Testis (tissue), 3 donors: ENCODE results near the gene CGNL1. TPM values are rescaled to one million over a fixed set of nuclear protein-coding genes. Genes with fewer than 3 reads are reported as not detected.

Experiments used
- DNase-seq: peaks from one replicate; pipeline ENCODE4 v3.0.0-alpha.2; 2019
- H3K27ac ChIP-seq, 2 donors: fragments of 200-600 bp; sonication (generic); one replicate each; pipeline ENCODE4 v1.5.1; 2019
- H3K27me3 ChIP-seq: fragments of 200-600 bp; sonication (generic); one replicate; pipeline ENCODE4 v1.5.1; 2019
- H3K36me3 ChIP-seq: fragments of 200-600 bp; sonication (generic); one replicate; pipeline ENCODE4 v1.5.1; 2017; ENCODE audit warnings: low read depth; ENCODE audit errors: missing control alignments
- H3K4me1 ChIP-seq: fragments of 200-600 bp; sonication (generic); one replicate; pipeline ENCODE4 v1.5.1; 2019
- H3K4me3 ChIP-seq, 2 donors: fragments of 200-600 bp; sonication (generic); one replicate each; pipeline ENCODE4 v1.5.1; 2017 to 2019
- H3K9me3 ChIP-seq: fragments of 200-600 bp; sonication (generic); one replicate; pipeline ENCODE4 v1.5.1; 2017
- POLR2A ChIP-seq: fragments of 450-650 bp; IDR thresholded peaks from one replicate; pipeline ENCODE4 v1.6.1; 2017; ENCODE audit warnings: antibody characterized with exemption, mild to moderate bottlenecking, moderate library complexity
- WGBS, 2 donors: methylation state at CpG; one replicate each; pipeline ENCODE4 v1.1.5; 2018; 5-methylcytosine and 5-hydroxymethylcytosine counted together
- intact Hi-C: fragments of 100-400 bp; cut with DNase I; formaldehyde crosslinking; loops from one replicate; pipeline ENCODE4 v1.15.1; 2023; ENCODE audit warnings: low total_unique reads
- polyA plus RNA-seq: library from polyadenylated mRNA; stranded (reverse); fragments of 350-450 nt; fragmentation: Illumina TruSeq; extraction: RNeasy Lipid Tissue Mini Kit (QIAGEN cat#74804); gene quantifications from one replicate; pipeline ENCODE4 v1.2.3, GENCODE V29; 2014; ENCODE audit warnings: low read depth, low replicate concordance; ENCODE audit not compliant: insufficient read depth
- total RNA-seq, 2 donors: library from RNA; depleted of rRNA; stranded (reverse); fragments of >200 nt; gene quantifications; one replicate each; pipeline ENCODE4 v1.2.3, GENCODE V29; 2016
- TF ChIP-seq, protein P1 (sequence below), 3 experiments: fragments of 450-650 bp in 2 of 3; fragments of 200-600 bp in 1 of 3; sonication (generic) in 1 of 3; IDR thresholded peaks; one replicate each; pipeline ENCODE4 v1.5.1; 2016 to 2019; ENCODE audit warnings: antibody characterized with exemption in 3 of 3, mild to moderate bottlenecking in 2 of 3, moderate library complexity in 1 of 3

CGNL1 gene
- total and polyA plus RNA-seq, 3 donors from 2014 or later = 21.0 to 40.2 (median 29.2) TPM

- Histone ChIP-seq H3K9me3 (no peaks in the 10 kb centered on the region), H3K4me3 (no peak overlapping the region), H3K27ac (no peak overlapping the region), H3K4me1 (peaks cover 3% of the 10 kb centered on the region), H3K27me3 (no peaks in the 10 kb centered on the region), H3K36me3 (no peaks in the 10 kb centered on the region)
- WGBS, 2 donors = 87 to 90% methylated on average over 11 of the region's 11 CpGs
- intact Hi-C loops = no loop called here
- no peak for TF ChIP-seq POLR2A
- TF ChIP-seq, protein P1, sequence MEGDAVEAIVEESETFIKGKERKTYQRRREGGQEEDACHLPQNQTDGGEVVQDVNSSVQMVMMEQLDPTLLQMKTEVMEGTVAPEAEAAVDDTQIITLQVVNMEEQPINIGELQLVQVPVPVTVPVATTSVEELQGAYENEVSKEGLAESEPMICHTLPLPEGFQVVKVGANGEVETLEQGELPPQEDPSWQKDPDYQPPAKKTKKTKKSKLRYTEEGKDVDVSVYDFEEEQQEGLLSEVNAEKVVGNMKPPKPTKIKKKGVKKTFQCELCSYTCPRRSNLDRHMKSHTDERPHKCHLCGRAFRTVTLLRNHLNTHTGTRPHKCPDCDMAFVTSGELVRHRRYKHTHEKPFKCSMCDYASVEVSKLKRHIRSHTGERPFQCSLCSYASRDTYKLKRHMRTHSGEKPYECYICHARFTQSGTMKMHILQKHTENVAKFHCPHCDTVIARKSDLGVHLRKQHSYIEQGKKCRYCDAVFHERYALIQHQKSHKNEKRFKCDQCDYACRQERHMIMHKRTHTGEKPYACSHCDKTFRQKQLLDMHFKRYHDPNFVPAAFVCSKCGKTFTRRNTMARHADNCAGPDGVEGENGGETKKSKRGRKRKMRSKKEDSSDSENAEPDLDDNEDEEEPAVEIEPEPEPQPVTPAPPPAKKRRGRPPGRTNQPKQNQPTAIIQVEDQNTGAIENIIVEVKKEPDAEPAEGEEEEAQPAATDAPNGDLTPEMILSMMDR (IDR thresholded peaks at IDR 0.05) = no peak
- DNase-seq = no peak
These were observed 171.0 kb downstream of the CGNL1 start for GRCh38 chr15:57547243-57547755.

GRCh38 chr15:57548351-57548750 lies 172.0 kb downstream of the CGNL1 start:
- no peak overlapping the region for H3K27ac ChIP-seq
- no peaks in the 10 kb centered on the region for H3K36me3 ChIP-seq
- H3K27me3 ChIP-seq = no peaks in the 10 kb centered on the region
- 75 to 87% methylated on average over 2 of the region's 2 CpGs for WGBS, 2 donors
- intact Hi-C loops = no loop called here
- TF ChIP-seq, protein P1 (IDR thresholded peaks at IDR 0.05) = no peak
- no peak for TF ChIP-seq POLR2A
- no peak for DNase-seq
- no peak overlapping the region for H3K4me3 ChIP-seq
- H3K9me3 ChIP-seq = no peaks in the 10 kb centered on the region
- H3K4me1 ChIP-seq = peaks cover 3% of the 10 kb centered on the region

- Histone ChIP-seq H3K4me3 (no peak overlapping the region), H3K27me3 (no peaks in the 10 kb centered on the region), H3K27ac (no peak overlapping the region), H3K36me3 (no peaks in the 10 kb centered on the region), H3K4me1 (peaks cover 3% of the 10 kb centered on the region), H3K9me3 (no peaks in the 10 kb centered on the region)
- TF ChIP-seq, protein P1 (IDR thresholded peaks at IDR 0.05) = no peak
- TF ChIP-seq POLR2A = no peak
- intact Hi-C loops = no loop called here
- WGBS, 2 donors = 87 to 93% methylated on average over 5 of the region's 5 CpGs
- DNase-seq = no peak
These were observed 172.5 kb downstream of the CGNL1 start for GRCh38 chr15:57548835-57549234.

GRCh38 chr15:57549935-57550334 lies 173.6 kb downstream of the CGNL1 start:
- peaks cover 6% of the 10 kb centered on the region for H3K4me1 ChIP-seq
- no peaks in the 10 kb centered on the region for H3K27me3 ChIP-seq
- no peak for DNase-seq
- WGBS, 2 donors = 80 to 92% methylated on average over 6 of the region's 6 CpGs
- intact Hi-C loops = loop anchor here (10.0 kb wide), 1 partner anchor 315 kb away; no protein-coding TSS in a partner anchor
- TF ChIP-seq POLR2A = no peak
- TF ChIP-seq, protein P1 (IDR thresholded peaks at IDR 0.05) = no peak
- H3K4me3 ChIP-seq = no peak overlapping the region
- no peak overlapping the region for H3K27ac ChIP-seq
- no peaks in the 10 kb centered on the region for H3K36me3 ChIP-seq
- no peaks in the 10 kb centered on the region for H3K9me3 ChIP-seq

DNA sequence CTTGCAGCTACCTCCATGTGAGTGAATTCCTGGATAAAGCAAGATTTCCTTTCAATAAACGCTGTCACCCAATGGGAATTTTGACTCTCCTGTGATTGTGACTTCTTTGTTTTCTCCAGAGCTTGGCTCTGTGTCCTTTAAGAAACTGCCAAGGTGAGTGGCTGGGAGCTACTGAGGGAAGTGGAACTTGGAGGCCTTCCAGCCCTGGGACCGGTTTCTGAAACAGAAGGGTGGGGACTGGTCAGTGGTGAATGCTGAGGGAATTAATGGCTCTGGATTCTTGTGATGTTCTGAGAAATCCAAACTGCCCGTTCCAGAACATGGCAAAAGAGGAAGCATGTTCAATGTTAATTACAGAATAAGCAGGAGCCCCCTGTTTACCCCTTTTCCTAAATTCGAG lies 174.3 kb downstream of the CGNL1 start:
- TF ChIP-seq POLR2A = no peak
- TF ChIP-seq, protein P1 (IDR thresholded peaks at IDR 0.05) = no peak
- Histone ChIP-seq H3K9me3 (no peaks in the 10 kb centered on the region), H3K4me3 (no peak overlapping the region), H3K27ac (no peak overlapping the region), H3K36me3 (no peaks in the 10 kb centered on the region), H3K4me1 (peaks cover 8% of the 10 kb centered on the region), H3K27me3 (no peaks in the 10 kb centered on the region)
- intact Hi-C loops = loop anchor here (10.0 kb wide), 1 partner anchor 314 kb away; no protein-coding TSS in a partner anchor
- 60% methylated on average over 4 of the region's 4 CpGs for WGBS, 2 donors
- DNase-seq = no peak
